ENCODE results near the gene CCDC60. TPM values are rescaled to one million over a fixed set of nuclear protein-coding genes. Genes with fewer than 3 reads are reported as not detected.

CCDC60 gene
- total and polyA plus RNA-seq, 10 of the 15 experiments (the other 5 are each of a cell fraction or from before 2014, with no cell fraction given): 0.19 TPM; not detected in 9

DNA sequence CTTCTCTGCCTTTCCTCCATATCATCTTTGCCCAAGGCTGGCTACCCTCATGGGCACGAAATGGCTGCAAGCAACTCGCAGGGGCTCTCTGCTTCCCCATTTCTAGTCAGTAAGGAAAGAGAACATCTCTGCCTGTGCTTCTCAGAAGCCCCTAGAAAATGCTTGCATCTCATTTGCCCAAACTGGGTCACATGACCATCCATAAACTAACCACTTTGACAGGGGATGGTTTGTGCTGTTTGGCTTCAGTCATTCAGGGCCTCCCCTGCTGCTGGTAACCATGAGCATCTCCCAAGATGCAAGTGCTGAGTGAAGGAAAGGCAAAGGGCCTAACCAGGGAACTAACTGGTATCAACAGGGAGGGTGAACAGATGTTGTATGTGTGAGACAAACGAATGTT, 91.1 kb downstream of the CCDC60 start:
- intact Hi-C loops (cut with micrococcal nuclease; ENCODE audit: unreplicated experiment) (no loop called here), in situ Hi-C loops (cut with MboI) (no loop called here)
- Histone ChIP-seq H2AFZ (ENCODE audit: control insufficient read depth, low read depth, low read length) (no peak overlapping the region), H3K4me2 (ENCODE audit: control insufficient read depth, insufficient read depth) (no peak overlapping the region), H3K4me1 (ENCODE audit: control insufficient read depth, insufficient read depth, low read length) (no peaks in the 10 kb centered on the region), H3K27ac (ENCODE audit: control insufficient read depth, insufficient read depth) (no peak overlapping the region), H4K20me1 (ENCODE audit: control insufficient read depth, insufficient read depth) (no peaks in the 10 kb centered on the region), H3K4me3 (no peak overlapping the region), H3K9me3 (replicated peaks; ENCODE audit: control insufficient read depth, insufficient read depth, low read length) (no peaks in the 10 kb centered on the region), H3K36me3 (ENCODE audit: control insufficient read depth in 2 of 2, insufficient read depth in 2 of 2, low read length in 1 of 2) (no peaks in the 10 kb centered on the region), H3K79me2 (ENCODE audit: control insufficient read depth, insufficient read depth, low read length) (no peaks in the 10 kb centered on the region), H3K27me3 (replicated peaks in 1 of 2; ENCODE audit: control insufficient read depth in 2 of 2, insufficient read depth in 2 of 2, low read length in 1 of 2) (no peaks in the 10 kb centered on the region; a peak in 1 of 4 replicates), H3K9ac (ENCODE audit: control insufficient read depth, insufficient read depth, low read length) (no peak overlapping the region)
- no peak for DNase-seq (ENCODE audit: low read depth, low spot score)
- ChIA-PET RAD21 (ENCODE audit: unreplicated experiment) (no interaction called here), SMC1A (ENCODE audit: uncharacterized antibody, unreplicated experiment) (no interaction called here), POLR2A (no interaction called here), CTCF (no interaction called here)
- BruUV-seq (replicated peaks): no TSS peak
- no peak for ATAC-seq
- WGBS (ENCODE audit: insufficient coverage, insufficient replicate concordance, low lambda C conversion rate, missing lambda C conversion rate): 0% methylated on average over 3 of the region's 3 CpGs
- no peak for FAIRE-seq
- TF ChIP-seq, protein P1, sequence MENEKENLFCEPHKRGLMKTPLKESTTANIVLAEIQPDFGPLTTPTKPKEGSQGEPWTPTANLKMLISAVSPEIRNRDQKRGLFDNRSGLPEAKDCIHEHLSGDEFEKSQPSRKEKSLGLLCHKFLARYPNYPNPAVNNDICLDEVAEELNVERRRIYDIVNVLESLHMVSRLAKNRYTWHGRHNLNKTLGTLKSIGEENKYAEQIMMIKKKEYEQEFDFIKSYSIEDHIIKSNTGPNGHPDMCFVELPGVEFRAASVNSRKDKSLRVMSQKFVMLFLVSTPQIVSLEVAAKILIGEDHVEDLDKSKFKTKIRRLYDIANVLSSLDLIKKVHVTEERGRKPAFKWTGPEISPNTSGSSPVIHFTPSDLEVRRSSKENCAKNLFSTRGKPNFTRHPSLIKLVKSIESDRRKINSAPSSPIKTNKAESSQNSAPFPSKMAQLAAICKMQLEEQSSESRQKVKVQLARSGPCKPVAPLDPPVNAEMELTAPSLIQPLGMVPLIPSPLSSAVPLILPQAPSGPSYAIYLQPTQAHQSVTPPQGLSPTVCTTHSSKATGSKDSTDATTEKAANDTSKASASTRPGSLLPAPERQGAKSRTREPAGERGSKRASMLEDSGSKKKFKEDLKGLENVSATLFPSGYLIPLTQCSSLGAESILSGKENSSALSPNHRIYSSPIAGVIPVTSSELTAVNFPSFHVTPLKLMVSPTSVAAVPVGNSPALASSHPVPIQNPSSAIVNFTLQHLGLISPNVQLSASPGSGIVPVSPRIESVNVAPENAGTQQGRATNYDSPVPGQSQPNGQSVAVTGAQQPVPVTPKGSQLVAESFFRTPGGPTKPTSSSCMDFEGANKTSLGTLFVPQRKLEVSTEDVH (IDR thresholded peaks at IDR 0.05; ENCODE audit: low read depth, partially characterized antibody): no peak
- TF ChIP-seq, protein P2, sequence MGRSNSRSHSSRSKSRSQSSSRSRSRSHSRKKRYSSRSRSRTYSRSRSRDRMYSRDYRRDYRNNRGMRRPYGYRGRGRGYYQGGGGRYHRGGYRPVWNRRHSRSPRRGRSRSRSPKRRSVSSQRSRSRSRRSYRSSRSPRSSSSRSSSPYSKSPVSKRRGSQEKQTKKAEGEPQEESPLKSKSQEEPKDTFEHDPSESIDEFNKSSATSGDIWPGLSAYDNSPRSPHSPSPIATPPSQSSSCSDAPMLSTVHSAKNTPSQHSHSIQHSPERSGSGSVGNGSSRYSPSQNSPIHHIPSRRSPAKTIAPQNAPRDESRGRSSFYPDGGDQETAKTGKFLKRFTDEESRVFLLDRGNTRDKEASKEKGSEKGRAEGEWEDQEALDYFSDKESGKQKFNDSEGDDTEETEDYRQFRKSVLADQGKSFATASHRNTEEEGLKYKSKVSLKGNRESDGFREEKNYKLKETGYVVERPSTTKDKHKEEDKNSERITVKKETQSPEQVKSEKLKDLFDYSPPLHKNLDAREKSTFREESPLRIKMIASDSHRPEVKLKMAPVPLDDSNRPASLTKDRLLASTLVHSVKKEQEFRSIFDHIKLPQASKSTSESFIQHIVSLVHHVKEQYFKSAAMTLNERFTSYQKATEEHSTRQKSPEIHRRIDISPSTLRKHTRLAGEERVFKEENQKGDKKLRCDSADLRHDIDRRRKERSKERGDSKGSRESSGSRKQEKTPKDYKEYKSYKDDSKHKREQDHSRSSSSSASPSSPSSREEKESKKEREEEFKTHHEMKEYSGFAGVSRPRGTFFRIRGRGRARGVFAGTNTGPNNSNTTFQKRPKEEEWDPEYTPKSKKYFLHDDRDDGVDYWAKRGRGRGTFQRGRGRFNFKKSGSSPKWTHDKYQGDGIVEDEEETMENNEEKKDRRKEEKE (IDR thresholded peaks at IDR 0.05): no peak
- no peak for TF ChIP-seq BACH1 (IDR thresholded peaks at IDR 0.05; ENCODE audit: borderline replicate concordance)
- TF ChIP-seq IRF4 (IDR thresholded peaks at IDR 0.05; ENCODE audit: low read depth, low read length): no peak
- TF ChIP-seq JUND (IDR thresholded peaks at IDR 0.05; ENCODE audit: low read depth, low read length): no peak
- TF ChIP-seq, protein P3, sequence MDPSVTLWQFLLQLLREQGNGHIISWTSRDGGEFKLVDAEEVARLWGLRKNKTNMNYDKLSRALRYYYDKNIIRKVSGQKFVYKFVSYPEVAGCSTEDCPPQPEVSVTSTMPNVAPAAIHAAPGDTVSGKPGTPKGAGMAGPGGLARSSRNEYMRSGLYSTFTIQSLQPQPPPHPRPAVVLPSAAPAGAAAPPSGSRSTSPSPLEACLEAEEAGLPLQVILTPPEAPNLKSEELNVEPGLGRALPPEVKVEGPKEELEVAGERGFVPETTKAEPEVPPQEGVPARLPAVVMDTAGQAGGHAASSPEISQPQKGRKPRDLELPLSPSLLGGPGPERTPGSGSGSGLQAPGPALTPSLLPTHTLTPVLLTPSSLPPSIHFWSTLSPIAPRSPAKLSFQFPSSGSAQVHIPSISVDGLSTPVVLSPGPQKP (IDR thresholded peaks at IDR 0.05; ENCODE audit: low read depth, low read length): no peak
- no peak for TF ChIP-seq MTA3 (IDR thresholded peaks at IDR 0.05; ENCODE audit: borderline replicate concordance, low read length)
- TF ChIP-seq MTA2 (IDR thresholded peaks at IDR 0.05; ENCODE audit: low read depth): no peak
- TF ChIP-seq, protein P4, sequence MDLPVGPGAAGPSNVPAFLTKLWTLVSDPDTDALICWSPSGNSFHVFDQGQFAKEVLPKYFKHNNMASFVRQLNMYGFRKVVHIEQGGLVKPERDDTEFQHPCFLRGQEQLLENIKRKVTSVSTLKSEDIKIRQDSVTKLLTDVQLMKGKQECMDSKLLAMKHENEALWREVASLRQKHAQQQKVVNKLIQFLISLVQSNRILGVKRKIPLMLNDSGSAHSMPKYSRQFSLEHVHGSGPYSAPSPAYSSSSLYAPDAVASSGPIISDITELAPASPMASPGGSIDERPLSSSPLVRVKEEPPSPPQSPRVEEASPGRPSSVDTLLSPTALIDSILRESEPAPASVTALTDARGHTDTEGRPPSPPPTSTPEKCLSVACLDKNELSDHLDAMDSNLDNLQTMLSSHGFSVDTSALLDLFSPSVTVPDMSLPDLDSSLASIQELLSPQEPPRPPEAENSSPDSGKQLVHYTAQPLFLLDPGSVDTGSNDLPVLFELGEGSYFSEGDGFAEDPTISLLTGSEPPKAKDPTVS (IDR thresholded peaks at IDR 0.05; ENCODE audit: low read depth, low read length): no peak
- TF ChIP-seq, protein P5, sequence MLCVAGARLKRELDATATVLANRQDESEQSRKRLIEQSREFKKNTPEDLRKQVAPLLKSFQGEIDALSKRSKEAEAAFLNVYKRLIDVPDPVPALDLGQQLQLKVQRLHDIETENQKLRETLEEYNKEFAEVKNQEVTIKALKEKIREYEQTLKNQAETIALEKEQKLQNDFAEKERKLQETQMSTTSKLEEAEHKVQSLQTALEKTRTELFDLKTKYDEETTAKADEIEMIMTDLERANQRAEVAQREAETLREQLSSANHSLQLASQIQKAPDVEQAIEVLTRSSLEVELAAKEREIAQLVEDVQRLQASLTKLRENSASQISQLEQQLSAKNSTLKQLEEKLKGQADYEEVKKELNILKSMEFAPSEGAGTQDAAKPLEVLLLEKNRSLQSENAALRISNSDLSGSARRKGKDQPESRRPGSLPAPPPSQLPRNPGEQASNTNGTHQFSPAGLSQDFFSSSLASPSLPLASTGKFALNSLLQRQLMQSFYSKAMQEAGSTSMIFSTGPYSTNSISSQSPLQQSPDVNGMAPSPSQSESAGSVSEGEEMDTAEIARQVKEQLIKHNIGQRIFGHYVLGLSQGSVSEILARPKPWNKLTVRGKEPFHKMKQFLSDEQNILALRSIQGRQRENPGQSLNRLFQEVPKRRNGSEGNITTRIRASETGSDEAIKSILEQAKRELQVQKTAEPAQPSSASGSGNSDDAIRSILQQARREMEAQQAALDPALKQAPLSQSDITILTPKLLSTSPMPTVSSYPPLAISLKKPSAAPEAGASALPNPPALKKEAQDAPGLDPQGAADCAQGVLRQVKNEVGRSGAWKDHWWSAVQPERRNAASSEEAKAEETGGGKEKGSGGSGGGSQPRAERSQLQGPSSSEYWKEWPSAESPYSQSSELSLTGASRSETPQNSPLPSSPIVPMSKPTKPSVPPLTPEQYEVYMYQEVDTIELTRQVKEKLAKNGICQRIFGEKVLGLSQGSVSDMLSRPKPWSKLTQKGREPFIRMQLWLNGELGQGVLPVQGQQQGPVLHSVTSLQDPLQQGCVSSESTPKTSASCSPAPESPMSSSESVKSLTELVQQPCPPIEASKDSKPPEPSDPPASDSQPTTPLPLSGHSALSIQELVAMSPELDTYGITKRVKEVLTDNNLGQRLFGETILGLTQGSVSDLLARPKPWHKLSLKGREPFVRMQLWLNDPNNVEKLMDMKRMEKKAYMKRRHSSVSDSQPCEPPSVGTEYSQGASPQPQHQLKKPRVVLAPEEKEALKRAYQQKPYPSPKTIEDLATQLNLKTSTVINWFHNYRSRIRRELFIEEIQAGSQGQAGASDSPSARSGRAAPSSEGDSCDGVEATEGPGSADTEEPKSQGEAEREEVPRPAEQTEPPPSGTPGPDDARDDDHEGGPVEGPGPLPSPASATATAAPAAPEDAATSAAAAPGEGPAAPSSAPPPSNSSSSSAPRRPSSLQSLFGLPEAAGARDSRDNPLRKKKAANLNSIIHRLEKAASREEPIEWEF (IDR thresholded peaks at IDR 0.05; ENCODE audit: insufficient replicate concordance, low read depth, low read length): no peak

All from GM12878 (cell line).